ENCODE results near the gene CMKLR1.

DNA sequence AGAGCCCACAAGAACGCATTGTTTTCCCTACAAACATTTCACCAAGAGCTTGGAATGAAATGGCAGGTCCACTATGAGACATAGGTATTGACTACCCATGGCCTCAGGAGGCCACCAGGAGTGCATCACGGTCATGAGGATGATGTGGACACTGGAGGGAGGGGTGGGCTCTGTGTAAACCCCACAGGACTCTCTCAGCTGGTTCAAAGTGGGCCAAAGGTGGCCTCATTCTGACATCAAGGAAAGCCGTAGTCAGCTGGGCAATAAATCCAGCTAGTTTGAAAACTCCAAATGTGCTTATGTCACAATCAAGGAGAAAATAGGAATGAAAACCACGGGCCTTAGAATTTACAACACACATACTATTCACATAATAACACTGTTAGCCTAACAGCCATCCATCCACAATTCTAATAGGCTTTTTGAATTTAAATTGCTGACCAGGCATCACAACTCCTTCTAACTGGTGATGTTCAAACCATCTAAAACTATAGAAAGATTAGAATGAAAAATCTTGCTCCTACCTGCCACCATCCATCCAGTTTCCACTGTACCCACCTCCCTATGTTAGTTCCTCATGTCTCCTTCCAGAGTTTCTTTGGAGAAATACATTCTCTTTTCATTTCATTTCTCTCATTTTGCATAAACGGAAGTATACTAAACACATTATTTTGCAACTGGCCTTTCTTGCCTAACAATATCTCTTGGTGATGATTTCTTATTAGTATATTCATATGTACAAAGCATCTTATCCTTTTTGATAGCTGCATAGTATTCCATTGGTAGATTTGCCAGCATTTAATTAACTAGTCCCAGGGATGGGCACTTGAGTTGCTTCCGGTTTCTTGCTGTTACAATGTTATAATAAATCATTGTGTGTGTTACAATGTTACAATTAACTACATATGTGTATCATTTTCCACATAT, 21.5 kb downstream of the CMKLR1 start:
- TF ChIP-seq POLR2A (IDR thresholded peaks at IDR 0.05), result no peak
- TF ChIP-seq, protein P1, sequence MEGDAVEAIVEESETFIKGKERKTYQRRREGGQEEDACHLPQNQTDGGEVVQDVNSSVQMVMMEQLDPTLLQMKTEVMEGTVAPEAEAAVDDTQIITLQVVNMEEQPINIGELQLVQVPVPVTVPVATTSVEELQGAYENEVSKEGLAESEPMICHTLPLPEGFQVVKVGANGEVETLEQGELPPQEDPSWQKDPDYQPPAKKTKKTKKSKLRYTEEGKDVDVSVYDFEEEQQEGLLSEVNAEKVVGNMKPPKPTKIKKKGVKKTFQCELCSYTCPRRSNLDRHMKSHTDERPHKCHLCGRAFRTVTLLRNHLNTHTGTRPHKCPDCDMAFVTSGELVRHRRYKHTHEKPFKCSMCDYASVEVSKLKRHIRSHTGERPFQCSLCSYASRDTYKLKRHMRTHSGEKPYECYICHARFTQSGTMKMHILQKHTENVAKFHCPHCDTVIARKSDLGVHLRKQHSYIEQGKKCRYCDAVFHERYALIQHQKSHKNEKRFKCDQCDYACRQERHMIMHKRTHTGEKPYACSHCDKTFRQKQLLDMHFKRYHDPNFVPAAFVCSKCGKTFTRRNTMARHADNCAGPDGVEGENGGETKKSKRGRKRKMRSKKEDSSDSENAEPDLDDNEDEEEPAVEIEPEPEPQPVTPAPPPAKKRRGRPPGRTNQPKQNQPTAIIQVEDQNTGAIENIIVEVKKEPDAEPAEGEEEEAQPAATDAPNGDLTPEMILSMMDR (IDR thresholded peaks at IDR 0.05), result no peak

Measured in esophagus squamous epithelium (tissue), 4 donors.